Measurements from ENCODE around the gene CMIP.

The CMIP gene

GRCh38 chr16:81645925-81646324, 201.3 kb downstream of the CMIP start:
- no peak for DNase-seq

GRCh38 chr16:81646561-81646960, 202.0 kb downstream of the CMIP start:
- DNase-seq = peak; percentile 19

GRCh38 chr16:81647527-81647926, 202.9 kb downstream of the CMIP start:
- peak; percentile 77 for DNase-seq

GRCh38 chr16:81649561-81650184, 205.1 kb downstream of the CMIP start:
- peak; percentile 61 for DNase-seq

- no peak for DNase-seq
These were observed 205.7 kb downstream of the CMIP start for GRCh38 chr16:81650281-81650680.

- DNase-seq = peak; percentile 29
These were observed 206.5 kb downstream of the CMIP start for GRCh38 chr16:81650982-81651562.

- no peak for DNase-seq
These were observed 207.4 kb downstream of the CMIP start for GRCh38 chr16:81651758-81652718.

- no peak for DNase-seq
These were observed 208.3 kb downstream of the CMIP start for GRCh38 chr16:81652798-81653505.

- no peak for DNase-seq
These were observed 209.7 kb downstream of the CMIP start for GRCh38 chr16:81654346-81654745.

GRCh38 chr16:81655469-81656162, 211.0 kb downstream of the CMIP start:
- DNase-seq = no peak

GRCh38 chr16:81657224-81657623, 212.6 kb downstream of the CMIP start:
- no peak for DNase-seq

GRCh38 chr16:81657781-81658180, 213.2 kb downstream of the CMIP start:
- DNase-seq = peak; percentile 51

GRCh38 chr16:81658373-81658772, 213.8 kb downstream of the CMIP start:
- no peak for DNase-seq

GRCh38 chr16:81659249-81659648, 214.6 kb downstream of the CMIP start:
- DNase-seq = no peak

- no peak for DNase-seq
These were observed 216.5 kb downstream of the CMIP start for GRCh38 chr16:81661082-81661481.

- DNase-seq = no peak
These were observed 219.5 kb downstream of the CMIP start for GRCh38 chr16:81664153-81664552.

GRCh38 chr16:81665588-81665987, 221.0 kb downstream of the CMIP start:
- no peak for DNase-seq

- DNase-seq = no peak
These were observed 221.5 kb downstream of the CMIP start for GRCh38 chr16:81666113-81666512.

- no peak for DNase-seq
These were observed 223.9 kb downstream of the CMIP start for GRCh38 chr16:81668243-81669097.

- no peak for DNase-seq
These were observed 225.1 kb downstream of the CMIP start for GRCh38 chr16:81669473-81670350.
